ENCODE measurements around the gene NKAIN2.

Gene NKAIN2

DNA sequence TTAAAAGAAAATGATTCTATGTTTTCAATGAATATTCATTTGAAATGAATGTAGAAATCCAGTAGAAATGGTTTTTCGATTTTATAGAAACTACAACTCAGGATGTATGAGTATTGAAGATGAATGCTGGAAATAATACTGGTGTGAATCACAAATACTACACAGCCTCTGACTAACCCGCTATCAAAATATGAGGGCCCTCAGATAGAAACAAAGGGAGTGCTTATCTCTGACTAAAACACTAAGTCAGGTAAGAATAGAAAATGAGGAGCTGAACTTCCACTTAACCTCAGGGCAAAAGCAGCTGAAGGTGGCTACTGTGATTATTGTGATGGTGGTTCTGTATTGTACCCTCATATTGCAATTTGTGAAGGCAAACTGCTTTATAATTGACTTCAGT is 937.7 kb downstream of the NKAIN2 start:
- no peak for DNase-seq (ENCODE audit: low read depth)
- TF ChIP-seq MYC (IDR thresholded peaks at IDR 0.05; ENCODE audit: low read depth, low read length) (no peak), POLR2A (IDR thresholded peaks at IDR 0.05; ENCODE audit: extremely low read depth, insufficient read length) (no peak)
- TF ChIP-seq, protein P1, sequence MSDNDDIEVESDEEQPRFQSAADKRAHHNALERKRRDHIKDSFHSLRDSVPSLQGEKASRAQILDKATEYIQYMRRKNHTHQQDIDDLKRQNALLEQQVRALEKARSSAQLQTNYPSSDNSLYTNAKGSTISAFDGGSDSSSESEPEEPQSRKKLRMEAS (IDR thresholded peaks at IDR 0.05; ENCODE audit: low read depth, low read length), result no peak
- TF ChIP-seq, protein P2, sequence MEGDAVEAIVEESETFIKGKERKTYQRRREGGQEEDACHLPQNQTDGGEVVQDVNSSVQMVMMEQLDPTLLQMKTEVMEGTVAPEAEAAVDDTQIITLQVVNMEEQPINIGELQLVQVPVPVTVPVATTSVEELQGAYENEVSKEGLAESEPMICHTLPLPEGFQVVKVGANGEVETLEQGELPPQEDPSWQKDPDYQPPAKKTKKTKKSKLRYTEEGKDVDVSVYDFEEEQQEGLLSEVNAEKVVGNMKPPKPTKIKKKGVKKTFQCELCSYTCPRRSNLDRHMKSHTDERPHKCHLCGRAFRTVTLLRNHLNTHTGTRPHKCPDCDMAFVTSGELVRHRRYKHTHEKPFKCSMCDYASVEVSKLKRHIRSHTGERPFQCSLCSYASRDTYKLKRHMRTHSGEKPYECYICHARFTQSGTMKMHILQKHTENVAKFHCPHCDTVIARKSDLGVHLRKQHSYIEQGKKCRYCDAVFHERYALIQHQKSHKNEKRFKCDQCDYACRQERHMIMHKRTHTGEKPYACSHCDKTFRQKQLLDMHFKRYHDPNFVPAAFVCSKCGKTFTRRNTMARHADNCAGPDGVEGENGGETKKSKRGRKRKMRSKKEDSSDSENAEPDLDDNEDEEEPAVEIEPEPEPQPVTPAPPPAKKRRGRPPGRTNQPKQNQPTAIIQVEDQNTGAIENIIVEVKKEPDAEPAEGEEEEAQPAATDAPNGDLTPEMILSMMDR (IDR thresholded peaks at IDR 0.05; ENCODE audit: low read depth, low read length), result no peak
- H3K4me3 ChIP-seq (ENCODE audit: low read depth, low read length), result no peak overlapping the region

DNA sequence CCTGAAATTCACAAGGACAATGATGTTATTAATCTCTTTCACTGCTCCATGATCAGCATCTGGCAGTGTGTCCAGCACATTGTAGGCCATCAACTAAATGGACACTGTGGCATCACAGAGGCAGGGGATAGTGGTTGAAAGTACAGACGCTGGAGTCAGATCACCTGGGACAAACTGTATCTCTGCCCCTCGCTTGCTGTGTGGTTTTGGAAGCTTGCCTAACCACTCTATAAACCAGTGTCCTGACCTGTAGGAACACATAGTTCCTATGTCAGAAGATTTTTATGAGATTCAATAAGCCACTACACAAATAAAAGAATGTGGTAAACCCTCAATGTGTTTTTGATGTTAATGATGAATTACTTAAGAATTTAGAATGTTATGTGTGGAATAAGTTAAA is 939.3 kb downstream of the NKAIN2 start:
- H3K4me3 ChIP-seq (ENCODE audit: low read depth, low read length), result no peak overlapping the region
- no peak for DNase-seq (ENCODE audit: low read depth)
- TF ChIP-seq POLR2A (IDR thresholded peaks at IDR 0.05; ENCODE audit: extremely low read depth, insufficient read length) (no peak), MYC (IDR thresholded peaks at IDR 0.05; ENCODE audit: low read depth, low read length) (no peak)
- TF ChIP-seq, protein P1 (IDR thresholded peaks at IDR 0.05; ENCODE audit: low read depth, low read length), result no peak
- TF ChIP-seq, protein P2 (IDR thresholded peaks at IDR 0.05; ENCODE audit: low read depth, low read length), result no peak

DNA sequence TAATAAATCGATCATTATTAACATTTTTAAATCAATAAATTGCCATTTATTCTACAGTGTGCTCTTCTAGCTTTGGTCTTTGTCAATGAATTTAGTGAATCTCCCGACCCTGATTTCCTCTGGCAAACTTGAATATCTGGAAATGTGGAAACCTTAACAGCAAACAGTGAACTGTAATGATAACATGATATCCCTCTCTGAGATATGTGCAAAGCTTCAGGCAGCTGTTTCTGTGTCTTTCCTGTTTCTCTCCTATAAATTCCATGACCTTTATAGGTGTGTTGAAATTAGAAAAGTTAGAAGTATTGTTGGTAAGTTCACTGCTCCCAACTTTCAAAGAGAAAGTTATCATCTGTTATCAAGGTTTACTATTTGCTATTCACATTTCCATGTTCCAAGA is 939.8 kb downstream of the NKAIN2 start:
- no peak for DNase-seq (ENCODE audit: low read depth)
- TF ChIP-seq, protein P2 (IDR thresholded peaks at IDR 0.05; ENCODE audit: low read depth, low read length), result no peak
- TF ChIP-seq POLR2A (IDR thresholded peaks at IDR 0.05; ENCODE audit: extremely low read depth, insufficient read length) (no peak), MYC (IDR thresholded peaks at IDR 0.05; ENCODE audit: low read depth, low read length) (no peak)
- TF ChIP-seq, protein P1 (IDR thresholded peaks at IDR 0.05; ENCODE audit: low read depth, low read length), result no peak
- no peak overlapping the region for H3K4me3 ChIP-seq (ENCODE audit: low read depth, low read length)

DNA sequence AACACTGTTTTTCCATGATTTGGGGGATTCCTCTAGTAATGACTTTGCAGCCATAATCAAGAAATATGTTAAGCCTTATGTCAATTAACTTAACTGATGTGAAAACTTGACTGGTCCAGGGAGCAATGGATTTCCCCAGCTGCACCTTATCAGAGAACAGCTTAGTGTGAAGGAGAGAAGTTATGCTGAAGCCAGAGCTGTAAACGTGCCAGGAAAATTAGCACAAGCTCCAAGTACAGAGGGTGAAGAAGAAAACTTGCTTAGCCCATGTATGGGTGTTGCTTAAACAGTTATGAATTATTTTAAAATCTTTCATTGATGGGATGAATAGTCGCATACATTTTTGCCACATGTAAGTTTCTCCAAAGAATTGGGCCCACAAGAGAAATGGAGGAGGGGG is 943.7 kb downstream of the NKAIN2 start:
- no peak for DNase-seq (ENCODE audit: low read depth)
- no peak overlapping the region for H3K4me3 ChIP-seq (ENCODE audit: low read depth, low read length)
- no peak for TF ChIP-seq POLR2A (IDR thresholded peaks at IDR 0.05; ENCODE audit: extremely low read depth, insufficient read length)
- TF ChIP-seq, protein P2 (IDR thresholded peaks at IDR 0.05; ENCODE audit: low read depth, low read length), result no peak
- TF ChIP-seq MYC (IDR thresholded peaks at IDR 0.05; ENCODE audit: low read depth, low read length), result no peak
- TF ChIP-seq, protein P1 (IDR thresholded peaks at IDR 0.05; ENCODE audit: low read depth, low read length), result no peak

DNA sequence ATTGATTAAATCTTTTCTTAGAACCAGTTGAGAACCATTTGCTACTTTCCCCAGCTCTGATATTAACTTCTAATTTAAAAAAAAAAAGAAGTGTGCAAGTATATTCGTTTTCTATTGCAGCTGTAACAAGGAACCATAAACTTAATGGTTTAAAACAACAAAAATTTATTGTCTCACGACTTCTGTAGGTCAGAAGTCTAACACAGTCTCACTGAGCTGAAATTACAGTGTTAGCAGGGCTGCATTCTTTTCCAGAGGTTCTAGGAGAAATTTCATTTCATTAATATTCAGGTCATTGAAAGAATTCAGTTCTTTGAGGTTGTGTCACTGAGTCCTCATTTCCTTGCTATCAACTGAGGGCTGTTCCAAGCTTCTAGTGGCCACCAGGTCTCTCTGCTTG is 945.1 kb downstream of the NKAIN2 start:
- TF ChIP-seq MYC (IDR thresholded peaks at IDR 0.05; ENCODE audit: low read depth, low read length) (no peak), POLR2A (IDR thresholded peaks at IDR 0.05; ENCODE audit: extremely low read depth, insufficient read length) (no peak)
- TF ChIP-seq, protein P2 (IDR thresholded peaks at IDR 0.05; ENCODE audit: low read depth, low read length), result no peak
- TF ChIP-seq, protein P1 (IDR thresholded peaks at IDR 0.05; ENCODE audit: low read depth, low read length), result no peak
- no peak overlapping the region for H3K4me3 ChIP-seq (ENCODE audit: low read depth, low read length)
- DNase-seq (ENCODE audit: low read depth), result no peak

DNA sequence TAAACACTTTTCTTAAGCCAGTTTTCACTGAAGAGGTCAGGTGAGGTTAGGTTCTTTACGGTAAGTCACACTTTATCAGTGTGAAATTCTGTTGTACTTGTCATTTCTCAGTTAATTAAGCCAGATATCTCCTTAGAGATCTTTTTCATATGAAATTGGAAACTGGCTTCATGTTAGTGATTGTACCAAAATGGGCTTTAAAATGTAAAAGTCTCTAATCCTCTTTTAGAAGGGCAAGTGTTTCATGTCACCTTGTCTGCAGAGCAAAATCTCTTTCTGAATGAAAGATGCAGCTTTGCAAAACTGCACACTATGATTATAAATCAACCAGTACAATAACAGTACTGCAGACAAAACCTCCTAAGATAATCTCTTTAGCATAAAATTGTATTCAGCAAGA is 949.3 kb downstream of the NKAIN2 start:
- H3K4me3 ChIP-seq (ENCODE audit: low read depth, low read length), result no peak overlapping the region
- DNase-seq (ENCODE audit: low read depth), result no peak
- TF ChIP-seq, protein P1 (IDR thresholded peaks at IDR 0.05; ENCODE audit: low read depth, low read length), result no peak
- no peak for TF ChIP-seq POLR2A (IDR thresholded peaks at IDR 0.05; ENCODE audit: extremely low read depth, insufficient read length)
